Esophagus mucosa (tissue), 1 donor: ENCODE measurements around the gene KIR2DL4. TPM values are rescaled to one million over a fixed set of nuclear protein-coding genes. Genes with fewer than 3 reads are reported as not detected.
"Not testable (repeated sequence)": the region's sequence is repeated elsewhere in the genome, so short reads cannot be mapped to it uniquely, and the experiment has no call there.

Experiments used
- ATAC-seq: fragments of 200-7000 bp; cut with Tn5 transposase; one replicate; pipeline ENCODE4 v1.9.1; 2020
- total RNA-seq: library from RNA; stranded (reverse); gene quantifications from one replicate; pipeline ENCODE4 v1.2.4, GENCODE V29; 2023
- donor health status: DM: yes; HTN: yes; CAD: no.

KIR2DL4 gene
- total RNA-seq, 1 donor from 2014 or later, result not detected

DNA sequence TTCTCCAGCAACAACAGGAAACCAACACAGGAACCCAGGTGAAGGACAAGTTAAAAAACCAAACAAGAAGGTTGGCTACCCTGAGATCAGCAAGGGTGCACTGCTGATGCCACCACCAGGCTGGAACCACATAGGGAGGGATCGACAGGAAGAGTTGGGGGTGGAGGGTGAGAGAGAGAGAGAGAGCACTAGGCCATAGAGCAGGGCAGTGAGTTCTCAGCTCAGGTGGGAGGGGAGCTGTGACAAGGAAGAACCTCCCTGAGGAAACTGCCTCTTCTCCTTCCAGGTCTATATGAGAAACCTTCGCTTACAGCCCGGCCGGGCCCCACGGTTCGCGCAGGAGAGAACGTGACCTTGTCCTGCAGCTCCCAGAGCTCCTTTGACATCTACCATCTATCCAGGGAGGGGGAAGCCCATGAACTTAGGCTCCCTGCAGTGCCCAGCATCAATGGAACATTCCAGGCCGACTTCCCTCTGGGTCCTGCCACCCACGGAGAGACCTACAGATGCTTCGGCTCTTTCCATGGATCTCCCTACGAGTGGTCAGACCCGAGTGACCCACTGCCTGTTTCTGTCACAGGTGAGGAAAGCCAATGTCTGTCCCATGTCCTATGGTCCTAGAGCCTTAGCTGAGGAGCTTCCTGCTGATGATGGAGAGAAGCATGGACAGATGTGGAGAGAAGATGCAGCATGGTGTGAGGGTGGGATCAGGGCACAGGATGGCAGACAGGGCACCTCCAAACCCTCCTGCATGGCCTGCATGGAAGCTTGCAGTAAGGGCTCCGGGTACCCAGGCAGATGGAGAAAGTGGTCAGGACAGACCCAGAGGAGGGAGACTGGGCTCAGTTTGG lies 2.5 kb downstream of the KIR2DL4 start:
- no peak for ATAC-seq

DNA sequence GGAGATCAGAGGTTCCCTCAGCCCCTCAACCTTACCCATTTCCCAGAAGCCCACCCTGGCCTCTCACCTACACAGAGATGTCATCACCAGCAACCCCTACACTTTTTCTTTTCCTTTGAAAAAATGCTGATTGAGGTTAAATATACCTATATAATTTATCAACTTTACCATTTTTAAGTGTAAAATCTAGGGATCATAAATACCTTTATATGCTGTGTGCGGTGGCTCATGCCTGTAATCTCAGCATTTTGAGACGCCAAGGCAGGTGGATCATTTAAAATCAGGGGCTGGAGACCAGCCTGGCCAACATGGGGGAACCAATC lies 3.1 kb downstream of the KIR2DL4 start:
- ATAC-seq, result no peak

DNA sequence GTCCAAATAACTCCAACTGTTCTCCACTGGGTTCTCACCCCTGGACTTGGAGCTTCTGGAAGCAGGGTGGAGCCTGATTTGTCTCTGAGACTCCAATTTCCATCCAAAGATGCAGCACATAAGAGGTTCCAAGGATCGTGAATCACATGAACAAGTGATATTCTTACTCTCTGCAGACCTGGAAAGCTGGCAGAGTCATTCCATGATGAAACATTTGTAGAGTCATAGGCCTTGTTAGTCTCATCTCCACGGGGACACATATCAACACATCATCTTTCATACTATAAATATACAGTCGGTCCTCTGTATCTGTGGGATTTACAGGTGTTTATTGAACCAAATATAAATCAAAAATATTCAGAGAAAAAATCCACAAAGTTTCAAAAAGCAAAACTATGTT lies 11.2 kb downstream of the KIR2DL4 start:
- ATAC-seq, result not testable (repeated sequence)

DNA sequence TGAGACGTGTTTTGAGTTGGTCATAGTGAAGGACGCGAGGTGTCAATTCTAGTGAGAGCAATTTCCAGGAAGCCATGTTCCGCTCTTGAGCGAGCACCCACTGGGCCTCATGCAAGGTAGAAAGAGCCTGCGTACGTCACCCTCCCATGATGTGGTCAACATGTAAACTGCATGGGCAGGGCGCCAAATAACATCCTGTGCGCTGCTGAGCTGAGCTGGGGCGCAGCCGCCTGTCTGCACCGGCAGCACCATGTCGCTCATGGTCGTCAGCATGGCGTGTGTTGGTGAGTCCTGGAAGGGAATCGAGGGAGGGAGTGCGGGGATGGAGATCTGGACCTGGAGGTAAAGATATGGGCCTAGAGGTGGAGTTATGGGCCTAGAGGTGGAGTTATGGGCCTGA lies 12.8 kb downstream of the KIR2DL4 start, which contains the start of gene KIR3DL1:
Gene KIR3DL1 (plus strand): TSS at position 218 of the 400 bp plus-strand sequence.
- ATAC-seq, result not testable (repeated sequence)

DNA sequence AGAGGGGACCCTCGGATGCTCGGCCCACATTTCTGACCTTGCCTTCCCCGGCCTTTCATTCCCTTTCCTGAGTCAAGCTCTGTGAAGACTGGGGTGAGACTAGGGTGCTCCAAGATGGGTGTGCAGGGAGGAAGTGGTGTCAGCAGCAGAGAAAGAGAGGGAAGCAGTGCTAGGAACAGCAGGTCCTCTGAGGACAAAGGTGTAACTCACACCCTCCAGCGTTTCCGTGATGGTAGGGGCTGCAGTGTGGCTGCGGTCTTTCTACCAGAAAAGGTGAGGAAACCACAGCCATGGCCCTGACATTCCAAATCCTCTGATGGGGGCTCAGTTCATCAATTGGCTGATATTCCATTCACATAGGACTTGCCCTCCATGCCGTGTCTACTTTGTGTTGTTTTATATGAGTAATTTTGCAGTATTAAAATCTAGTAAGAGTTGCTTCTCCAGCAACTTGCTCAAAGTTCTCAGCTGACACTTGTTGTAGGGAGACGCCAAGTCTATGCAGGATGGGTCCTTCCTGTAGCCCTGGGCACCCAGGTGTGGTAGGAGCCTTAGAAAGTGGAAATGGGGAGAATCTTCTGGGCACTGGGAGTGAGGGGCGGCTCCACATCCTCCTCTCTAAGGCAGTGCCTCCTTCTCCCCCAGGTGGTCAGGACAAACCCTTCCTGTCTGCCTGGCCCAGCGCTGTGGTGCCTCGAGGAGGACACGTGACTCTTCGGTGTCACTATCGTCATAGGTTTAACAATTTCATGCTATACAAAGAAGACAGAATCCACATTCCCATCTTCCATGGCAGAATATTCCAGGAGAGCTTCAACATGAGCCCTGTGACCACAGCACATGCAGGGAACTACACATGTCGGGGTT lies 14.5 kb downstream of the KIR2DL4 start:
- no peak for ATAC-seq

DNA sequence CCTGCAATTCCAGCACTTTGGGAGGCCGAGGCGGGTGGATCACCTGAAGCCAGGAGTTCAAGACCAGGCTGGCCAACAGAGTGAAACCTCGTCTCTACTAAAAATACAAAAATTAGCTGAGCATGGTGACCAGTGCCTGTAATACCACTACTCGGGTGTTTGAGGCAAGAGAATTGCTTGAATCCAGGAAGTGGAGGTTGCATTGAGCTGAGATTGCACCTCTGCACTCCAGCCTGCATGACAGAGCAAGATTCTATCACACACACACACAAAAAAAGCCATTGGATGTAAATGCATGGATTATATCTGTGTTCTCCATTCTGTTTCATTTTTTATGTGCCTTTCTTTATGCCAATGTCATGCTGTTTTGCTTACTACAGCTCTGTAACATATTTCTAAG lies 21.0 kb downstream of the KIR2DL4 start:
- not testable (repeated sequence) for ATAC-seq

DNA sequence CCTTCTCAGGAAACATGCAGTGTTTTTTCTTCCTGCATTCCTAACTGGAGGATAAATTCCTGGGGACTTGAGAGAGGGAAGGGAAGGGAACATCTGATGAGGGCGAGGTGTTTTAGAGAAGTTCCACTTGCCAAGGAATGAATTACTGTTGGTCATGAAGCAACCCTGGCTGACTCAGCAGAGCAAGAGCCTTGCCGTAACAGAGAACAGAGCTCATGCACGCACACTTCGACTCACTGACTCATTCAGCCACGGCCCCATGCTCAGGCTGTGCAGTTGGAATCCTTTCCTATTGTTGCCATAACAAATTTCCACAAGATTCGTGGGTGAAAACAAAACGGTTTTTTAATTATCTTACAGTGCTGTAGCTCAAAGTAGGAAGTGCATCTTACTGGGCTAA lies 21.9 kb downstream of the KIR2DL4 start:
- ATAC-seq, result not testable (repeated sequence)

DNA sequence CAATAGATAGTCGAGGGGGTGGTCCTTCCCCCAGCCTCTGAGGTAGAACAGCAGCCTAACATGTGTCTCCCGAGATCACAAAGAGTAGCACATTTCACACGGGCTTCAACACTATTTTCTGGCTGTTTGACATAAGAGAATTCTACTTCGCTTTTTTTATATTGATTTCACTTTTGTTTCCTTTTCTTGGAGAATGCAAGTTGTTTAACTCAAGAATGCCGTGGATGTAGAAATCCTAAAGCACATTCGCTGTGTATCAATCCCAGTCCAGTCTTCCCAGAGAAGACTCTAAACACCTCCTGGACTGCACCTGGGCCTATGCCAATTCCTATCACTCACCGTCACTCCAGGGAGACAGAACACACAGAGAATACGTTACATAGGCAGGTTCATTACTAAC lies 24.7 kb downstream of the KIR2DL4 start:
- not testable (repeated sequence) for ATAC-seq

DNA sequence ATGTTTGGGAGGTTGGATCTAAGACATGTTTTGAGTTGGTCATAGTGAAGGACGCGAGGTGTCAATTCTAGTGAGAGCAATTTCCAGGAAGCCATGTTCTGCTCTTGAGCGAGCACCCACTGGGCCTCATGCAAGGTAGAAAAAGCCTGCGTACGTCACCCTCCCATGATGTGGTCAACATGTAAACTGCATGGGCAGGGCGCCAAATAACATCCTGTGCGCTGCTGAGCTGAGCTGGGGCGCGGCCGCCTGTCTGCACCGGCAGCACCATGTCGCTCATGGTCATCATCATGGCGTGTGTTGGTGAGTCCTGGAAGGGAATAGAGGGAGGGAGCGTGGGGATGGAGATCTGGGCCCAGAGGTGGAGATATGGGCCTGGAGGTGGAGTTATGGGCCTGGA lies 29.1 kb downstream of the KIR2DL4 start, which contains the start of gene KIR2DS4:
Gene KIR2DS4 (plus strand): TSS at position 181 of the 400 bp plus-strand sequence.
- not testable (repeated sequence) for ATAC-seq

DNA sequence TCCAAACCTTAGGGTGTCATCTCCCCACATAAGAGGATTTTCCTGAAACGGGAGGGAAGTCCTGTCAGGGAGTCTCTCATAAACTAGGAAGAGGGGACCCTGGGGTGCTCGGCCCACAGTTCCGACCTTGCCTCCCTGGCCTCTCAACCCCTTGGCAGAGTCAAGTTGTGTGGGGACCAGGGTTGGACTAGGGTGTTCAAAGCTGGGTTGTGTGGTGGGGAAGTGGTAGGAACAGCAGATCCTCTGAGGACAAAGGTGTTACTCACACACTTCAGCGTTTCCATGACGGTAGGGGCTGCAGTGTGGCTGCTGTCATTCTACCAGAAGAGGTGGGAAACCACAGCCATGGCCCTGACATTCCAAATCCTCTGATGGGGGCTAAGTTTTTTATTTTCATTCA lies 31.7 kb downstream of the KIR2DL4 start:
- ATAC-seq, result not testable (repeated sequence)

DNA sequence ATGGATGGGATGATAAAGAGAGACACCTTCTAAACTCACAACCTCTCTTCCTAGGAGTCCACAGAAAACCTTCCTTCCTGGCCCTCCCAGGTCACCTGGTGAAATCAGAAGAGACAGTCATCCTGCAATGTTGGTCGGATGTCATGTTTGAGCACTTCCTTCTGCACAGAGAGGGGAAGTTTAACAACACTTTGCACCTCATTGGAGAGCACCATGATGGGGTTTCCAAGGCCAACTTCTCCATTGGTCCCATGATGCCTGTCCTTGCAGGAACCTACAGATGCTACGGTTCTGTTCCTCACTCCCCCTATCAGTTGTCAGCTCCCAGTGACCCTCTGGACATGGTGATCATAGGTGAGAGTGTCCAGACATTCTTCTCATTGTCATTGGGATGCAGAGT lies 34.1 kb downstream of the KIR2DL4 start:
- ATAC-seq, result not testable (repeated sequence)

DNA sequence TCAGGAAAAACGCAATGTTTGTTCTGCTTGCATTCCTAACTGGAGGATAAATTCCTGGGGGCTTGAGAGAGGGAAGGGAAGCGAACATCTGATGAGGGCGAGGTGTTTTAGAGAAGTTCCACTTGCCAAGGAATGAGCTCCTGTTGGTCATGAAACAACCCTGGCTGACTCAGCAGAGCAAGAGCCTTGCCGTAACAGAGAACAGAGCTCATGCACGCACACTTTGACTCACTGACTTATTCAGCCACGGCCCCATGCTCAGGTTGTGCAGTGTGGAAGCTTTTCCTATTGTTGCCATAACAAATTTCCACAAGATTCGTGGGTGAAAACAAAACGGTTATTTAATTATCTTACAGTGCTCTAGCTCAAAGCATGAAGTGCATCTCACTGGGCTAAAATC lies 39.8 kb downstream of the KIR2DL4 start:
- ATAC-seq, result not testable (repeated sequence)

DNA sequence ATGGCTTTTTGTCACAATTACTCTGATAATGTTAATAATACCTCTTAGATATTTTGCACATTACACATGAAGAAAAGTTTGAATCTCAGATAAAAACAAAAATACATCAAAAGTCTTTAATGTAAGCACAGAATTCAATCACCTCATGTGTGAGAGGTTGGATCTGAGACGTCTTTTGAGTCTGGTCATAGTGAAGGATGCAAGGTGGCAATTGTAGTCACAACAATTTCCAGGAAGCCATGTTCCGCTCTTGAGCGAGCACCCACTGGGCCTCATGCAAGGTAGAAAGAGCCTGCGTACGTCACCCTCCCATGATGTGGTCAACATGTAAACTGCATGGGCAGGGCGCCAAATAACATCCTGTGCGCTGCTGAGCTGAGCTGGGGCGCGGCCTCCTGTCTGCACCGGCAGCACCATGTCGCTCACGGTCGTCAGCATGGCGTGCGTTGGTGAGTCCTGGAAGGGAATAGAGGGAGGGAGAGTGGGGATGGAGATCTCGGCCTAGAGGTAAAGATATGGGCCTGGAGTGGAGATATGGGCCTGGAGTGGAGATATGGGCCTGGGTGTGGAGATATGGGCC lies 46.7 kb downstream of the KIR2DL4 start, which contains the start of gene KIR3DL2:
Gene KIR3DL2 (plus strand): TSS at position 383 of the 580 bp plus-strand sequence. CDS start 33 bp downstream, at position 416.
- not testable (repeated sequence) for ATAC-seq

DNA sequence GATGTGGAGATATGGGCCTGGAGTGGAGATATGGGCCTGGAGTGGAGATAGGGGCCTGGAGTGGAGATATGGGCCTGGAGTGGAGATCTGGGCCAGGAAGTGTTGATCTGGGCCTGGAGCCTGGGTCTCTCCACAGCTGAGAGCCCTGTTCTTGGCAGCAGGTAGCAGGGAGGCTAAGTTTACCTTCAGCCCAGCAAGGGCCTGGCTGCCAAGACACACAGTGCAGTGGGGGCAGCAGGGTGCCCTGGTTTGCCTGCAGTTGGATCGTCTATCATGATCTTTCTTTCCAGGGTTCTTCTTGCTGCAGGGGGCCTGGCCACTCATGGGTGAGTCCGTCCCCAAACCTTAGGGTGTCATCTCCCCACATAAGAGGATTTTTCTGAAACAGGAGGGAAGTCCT lies 47.5 kb downstream of the KIR2DL4 start:
- no peak for ATAC-seq

DNA sequence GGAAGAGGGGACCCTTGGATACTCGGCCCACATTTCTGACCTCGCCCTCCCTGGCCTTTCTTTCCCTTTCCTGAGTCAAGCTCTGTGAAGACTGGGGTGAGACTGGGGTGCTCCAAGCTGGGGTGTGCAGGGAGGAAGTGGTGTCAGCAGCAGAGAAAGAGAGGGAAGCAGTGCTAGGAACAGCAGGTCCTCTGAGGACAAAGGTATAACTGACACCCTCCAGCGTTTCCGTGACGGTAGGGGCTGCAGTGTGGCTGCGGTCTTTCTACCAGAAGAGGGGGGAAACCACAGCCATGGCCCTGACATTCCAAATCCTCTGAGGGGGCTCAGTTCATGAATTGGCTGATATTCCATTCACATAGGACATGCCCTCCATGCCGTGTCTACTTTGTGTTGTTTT lies 47.9 kb downstream of the KIR2DL4 start:
- no peak for ATAC-seq

DNA sequence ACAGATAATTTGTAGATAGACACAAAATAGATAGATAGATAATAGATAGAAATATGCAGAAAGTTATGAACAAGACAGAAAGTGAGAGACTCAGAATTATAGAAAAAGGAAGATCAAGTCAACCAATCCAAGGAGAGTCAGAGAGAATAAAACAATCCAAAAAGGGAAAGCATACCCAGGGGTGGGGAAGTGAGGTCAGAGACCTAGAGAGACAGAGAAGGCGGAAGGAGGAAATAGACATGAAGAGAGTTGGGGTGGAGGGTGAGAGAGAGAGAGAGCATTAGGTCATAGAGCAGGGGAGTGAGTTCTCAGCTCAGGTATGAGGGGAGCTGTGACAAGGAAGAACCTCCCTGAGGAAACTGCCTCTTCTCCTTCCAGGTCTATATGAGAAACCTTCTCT lies 51.8 kb downstream of the KIR2DL4 start:
- ATAC-seq, result not testable (repeated sequence)

DNA sequence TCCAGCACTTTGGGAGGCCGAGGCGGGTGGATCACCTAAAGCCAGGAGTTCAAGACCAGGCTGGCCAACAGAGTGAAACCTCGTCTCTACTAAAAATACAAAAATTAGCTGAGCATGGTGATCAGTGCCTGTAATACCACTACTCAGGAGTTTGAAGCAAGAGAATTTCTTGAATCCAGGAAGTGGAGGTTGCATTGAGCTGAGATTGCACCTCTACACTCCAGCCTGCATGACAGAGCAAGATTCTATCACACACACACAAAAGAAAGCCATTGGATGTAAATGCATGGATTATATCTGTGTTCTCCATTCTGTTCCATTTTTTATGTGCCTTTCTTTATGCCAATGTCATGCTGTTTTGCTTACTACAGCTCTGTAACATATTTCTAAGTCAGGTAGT lies 55.1 kb downstream of the KIR2DL4 start:
- ATAC-seq, result not testable (repeated sequence)

DNA sequence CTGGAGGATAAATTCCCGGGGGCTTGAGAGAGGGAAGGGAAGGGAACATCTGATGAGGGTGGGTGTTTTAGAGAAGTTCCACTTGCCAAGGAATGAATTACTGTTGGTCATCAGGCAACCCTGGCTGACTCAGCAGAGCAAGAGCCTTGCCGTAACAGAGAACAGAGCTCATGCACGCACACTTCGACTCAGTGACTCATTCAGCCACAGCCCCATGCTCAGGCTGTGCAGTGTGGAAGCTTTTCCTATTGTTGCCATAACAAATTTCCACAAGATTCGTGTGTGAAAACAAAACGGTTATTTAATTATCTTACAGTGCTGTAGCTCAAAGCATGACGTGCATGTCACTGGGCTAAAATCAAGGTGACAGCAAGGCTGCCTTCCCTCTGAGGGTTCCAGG lies 56.0 kb downstream of the KIR2DL4 start:
- not testable (repeated sequence) for ATAC-seq

DNA sequence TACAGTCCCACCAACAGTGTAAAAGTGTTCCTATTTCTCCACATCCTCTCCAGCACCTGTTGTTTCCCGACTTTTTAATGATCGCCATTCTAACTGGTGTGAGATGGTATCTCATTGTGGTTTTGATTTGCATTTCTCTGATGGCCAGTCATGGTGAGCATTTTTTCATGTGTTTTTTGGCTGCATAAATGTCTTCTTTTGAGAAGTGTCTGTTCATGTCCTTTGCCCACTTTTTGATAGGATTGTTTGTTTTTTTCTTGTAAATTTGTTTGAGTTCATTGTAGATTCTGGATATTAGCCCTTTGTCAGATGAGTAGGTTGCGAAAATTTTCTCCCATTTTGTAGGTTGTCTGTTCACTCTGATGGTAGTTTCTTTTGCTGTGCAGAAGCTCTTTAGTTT lies 60.0 kb downstream of the KIR2DL4 start:
- ATAC-seq, result not testable (repeated sequence)
